Peyer's patch (tissue), 4 donors: ENCODE results near the gene SPP2.

Experiments
- POLR2A ChIP-seq, 2 donors: fragments of 450-650 bp; IDR thresholded peaks; one replicate each; pipeline ENCODE4 v1.5.1; 2017; ENCODE audit warnings: antibody characterized with exemption in 2 of 2, mild to moderate bottlenecking in 2 of 2, moderate library complexity in 2 of 2
- TF ChIP-seq, protein P1 (sequence below), 6 experiments: fragments of 450-650 bp in 4 of 6; fragments of 200-600 bp in 2 of 6; sonication (generic) in 1 of 6; IDR thresholded peaks; one replicate each; pipeline ENCODE4 v1.5.1; 2017 to 2019; ENCODE audit warnings: antibody characterized with exemption in 6 of 6, mild to moderate bottlenecking in 3 of 6, moderate library complexity in 1 of 6

DNA sequence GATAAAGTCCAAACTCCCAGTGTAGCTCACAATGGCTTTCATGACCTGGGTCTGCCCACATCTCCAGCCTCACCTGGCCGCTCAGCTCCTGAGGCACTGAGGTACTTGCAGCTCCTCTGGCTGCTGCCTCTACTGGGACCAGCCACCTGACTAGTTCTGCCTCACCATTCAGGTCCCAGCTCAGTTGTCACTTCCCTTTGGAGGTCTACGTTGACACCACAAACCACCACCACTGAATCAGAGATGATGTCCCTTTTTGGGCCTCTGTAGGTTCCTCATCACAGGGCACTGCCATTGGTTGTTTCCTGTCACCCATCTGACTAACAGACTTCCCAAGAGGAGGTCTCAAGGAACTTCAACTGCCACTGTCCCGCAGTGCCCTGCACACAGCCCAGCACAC lies 21.2 kb downstream of the SPP2 start:
- TF ChIP-seq, protein P1, sequence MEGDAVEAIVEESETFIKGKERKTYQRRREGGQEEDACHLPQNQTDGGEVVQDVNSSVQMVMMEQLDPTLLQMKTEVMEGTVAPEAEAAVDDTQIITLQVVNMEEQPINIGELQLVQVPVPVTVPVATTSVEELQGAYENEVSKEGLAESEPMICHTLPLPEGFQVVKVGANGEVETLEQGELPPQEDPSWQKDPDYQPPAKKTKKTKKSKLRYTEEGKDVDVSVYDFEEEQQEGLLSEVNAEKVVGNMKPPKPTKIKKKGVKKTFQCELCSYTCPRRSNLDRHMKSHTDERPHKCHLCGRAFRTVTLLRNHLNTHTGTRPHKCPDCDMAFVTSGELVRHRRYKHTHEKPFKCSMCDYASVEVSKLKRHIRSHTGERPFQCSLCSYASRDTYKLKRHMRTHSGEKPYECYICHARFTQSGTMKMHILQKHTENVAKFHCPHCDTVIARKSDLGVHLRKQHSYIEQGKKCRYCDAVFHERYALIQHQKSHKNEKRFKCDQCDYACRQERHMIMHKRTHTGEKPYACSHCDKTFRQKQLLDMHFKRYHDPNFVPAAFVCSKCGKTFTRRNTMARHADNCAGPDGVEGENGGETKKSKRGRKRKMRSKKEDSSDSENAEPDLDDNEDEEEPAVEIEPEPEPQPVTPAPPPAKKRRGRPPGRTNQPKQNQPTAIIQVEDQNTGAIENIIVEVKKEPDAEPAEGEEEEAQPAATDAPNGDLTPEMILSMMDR (IDR thresholded peaks at IDR 0.05) = no peak
- no peak for TF ChIP-seq POLR2A (IDR thresholded peaks at IDR 0.05)
